ENCODE measurements around the gene MIER2.

DNA sequence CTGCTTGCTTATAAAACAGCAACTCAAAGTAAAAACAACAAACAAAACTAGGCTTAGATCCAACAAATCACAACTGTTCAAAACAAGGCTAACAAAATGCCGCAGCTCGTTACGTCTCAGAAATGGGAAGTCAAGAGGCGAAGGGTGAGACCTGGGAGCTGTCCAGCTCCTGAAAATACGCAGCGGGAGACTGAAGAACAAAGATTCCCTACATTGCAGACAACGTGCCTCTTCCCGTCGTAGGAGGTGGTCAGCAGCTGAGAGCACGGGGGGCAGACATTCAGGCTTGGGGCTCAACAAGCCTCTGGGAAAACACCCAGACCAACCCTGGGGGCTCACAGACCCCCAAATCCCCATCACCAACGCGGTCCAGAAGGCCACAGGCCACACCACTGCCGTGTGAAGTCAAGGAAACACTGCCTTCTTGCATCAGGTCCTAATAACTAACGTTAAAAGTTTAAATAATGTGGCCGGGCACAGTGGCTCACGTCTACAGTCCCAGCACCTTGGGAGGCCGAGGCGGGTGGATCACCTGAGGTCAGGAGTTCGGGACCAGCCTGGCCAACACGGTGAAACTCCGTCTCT is 66.9 kb downstream of the MIER2 start:
- no peak for TF ChIP-seq POLR2AphosphoS5 (IDR thresholded peaks at IDR 0.05)
- no peak for TF ChIP-seq EP300 (IDR thresholded peaks at IDR 0.05)
- TF ChIP-seq, protein P1, sequence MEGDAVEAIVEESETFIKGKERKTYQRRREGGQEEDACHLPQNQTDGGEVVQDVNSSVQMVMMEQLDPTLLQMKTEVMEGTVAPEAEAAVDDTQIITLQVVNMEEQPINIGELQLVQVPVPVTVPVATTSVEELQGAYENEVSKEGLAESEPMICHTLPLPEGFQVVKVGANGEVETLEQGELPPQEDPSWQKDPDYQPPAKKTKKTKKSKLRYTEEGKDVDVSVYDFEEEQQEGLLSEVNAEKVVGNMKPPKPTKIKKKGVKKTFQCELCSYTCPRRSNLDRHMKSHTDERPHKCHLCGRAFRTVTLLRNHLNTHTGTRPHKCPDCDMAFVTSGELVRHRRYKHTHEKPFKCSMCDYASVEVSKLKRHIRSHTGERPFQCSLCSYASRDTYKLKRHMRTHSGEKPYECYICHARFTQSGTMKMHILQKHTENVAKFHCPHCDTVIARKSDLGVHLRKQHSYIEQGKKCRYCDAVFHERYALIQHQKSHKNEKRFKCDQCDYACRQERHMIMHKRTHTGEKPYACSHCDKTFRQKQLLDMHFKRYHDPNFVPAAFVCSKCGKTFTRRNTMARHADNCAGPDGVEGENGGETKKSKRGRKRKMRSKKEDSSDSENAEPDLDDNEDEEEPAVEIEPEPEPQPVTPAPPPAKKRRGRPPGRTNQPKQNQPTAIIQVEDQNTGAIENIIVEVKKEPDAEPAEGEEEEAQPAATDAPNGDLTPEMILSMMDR (IDR thresholded peaks at IDR 0.05), result no peak
- no peak for TF ChIP-seq POLR2A (IDR thresholded peaks at IDR 0.05)

All from sigmoid colon (tissue), 4 donors.